WTC11 (cell line): Measurements from ENCODE around the gene TTYH1. TPM values are rescaled to one million over a fixed set of nuclear protein-coding genes. Genes with fewer than 3 reads are reported as not detected.

Source experiments
- ATAC-seq: fragments of 200-7000 bp; cut with Tn5 transposase; 2 replicates; pipeline ENCODE4 v1.10.0; 2021; ENCODE audit warnings: mild to moderate bottlenecking, moderate library complexity
- CTCF ChIA-PET: fragments of 300-600 bp; sonication (Branson Sonifier 250); formaldehyde crosslinking; loops from one replicate; lab custom pipeline; 2021; ENCODE audit warnings: antibody characterized with exemption; lab: Charles Lee
- POLR2A ChIA-PET: fragments of 350-600 bp; sonication (Branson Sonifier 250); formaldehyde crosslinking; loops from one replicate; lab custom pipeline; 2021; ENCODE audit warnings: antibody characterized with exemption; lab: Charles Lee
- DNase-seq: peaks from one replicate; pipeline ENCODE4 v3.0.0; 2021; ENCODE audit warnings: low spot score
- H3K27ac Mint-ChIP-seq: 2 replicates; pipeline ENCODE4 v1.8.0; 2021; ENCODE audit warnings: mixed read lengths
- H3K27me3 Mint-ChIP-seq: 2 replicates; pipeline ENCODE4 v1.8.0; 2021; ENCODE audit warnings: low read depth, mild to moderate bottlenecking, moderate library complexity, mixed read lengths
- H3K36me3 Mint-ChIP-seq: 2 replicates; pipeline ENCODE4 v1.8.0; 2021; ENCODE audit warnings: mixed read lengths
- H3K4me1 Mint-ChIP-seq: 2 replicates; pipeline ENCODE4 v1.8.0; 2022; ENCODE audit warnings: mixed read lengths
- H3K4me3 Mint-ChIP-seq: 2 replicates; pipeline ENCODE4 v1.8.0; 2021; ENCODE audit warnings: mild to moderate bottlenecking, moderate library complexity, mixed read lengths
- H3K9me3 Mint-ChIP-seq: 2 replicates; pipeline ENCODE4 v1.8.0; 2021; ENCODE audit warnings: mixed read lengths
- ELF4 ChIP-seq: sonication (generic); formaldehyde crosslinking; IDR thresholded peaks from 2 replicates; pipeline ENCODE4 v1.8.1; 2022; ENCODE audit warnings: low read depth, mild to moderate bottlenecking, moderate library complexity, missing genetic modification reagents
- ETV6 ChIP-seq: sonication (generic); formaldehyde crosslinking; IDR thresholded peaks from 2 replicates; pipeline ENCODE4 v1.8.1; 2022; ENCODE audit warnings: mild to moderate bottlenecking, missing genetic modification reagents
- NFE2L1 ChIP-seq: sonication (generic); formaldehyde crosslinking; IDR thresholded peaks from 2 replicates; pipeline ENCODE4 v1.8.1; 2023; ENCODE audit warnings: missing genetic modification reagents
- NR1H2 ChIP-seq: sonication (generic); formaldehyde crosslinking; IDR thresholded peaks from 2 replicates; pipeline ENCODE4 v1.9.0; 2021; ENCODE audit warnings: mild to moderate bottlenecking, moderate library complexity, missing genetic modification reagents
- OVOL2 ChIP-seq: fragments of 250-450 bp; sonication (Bioruptor Pico); IDR thresholded peaks from 2 replicates; pipeline ENCODE4 v1.9.0; 2021; ENCODE audit warnings: mild to moderate bottlenecking, borderline replicate concordance
- PRRX2 ChIP-seq: fragments of 250-450 bp; sonication (Bioruptor Pico); IDR thresholded peaks from 2 replicates; pipeline ENCODE4 v1.8.0; 2021; ENCODE audit warnings: mild to moderate bottlenecking
- SP1 ChIP-seq: sonication (generic); formaldehyde crosslinking; conservative IDR thresholded peaks from 2 replicates; pipeline ENCODE4 v1.8.1; 2022; ENCODE audit warnings: missing genetic modification reagents
- ZBTB21 ChIP-seq: sonication (generic); formaldehyde crosslinking; IDR thresholded peaks from 2 replicates; pipeline ENCODE4 v1.8.1; 2023; ENCODE audit warnings: mild to moderate bottlenecking, missing genetic modification reagents, borderline replicate concordance
- ZNF138 ChIP-seq: sonication (generic); formaldehyde crosslinking; conservative IDR thresholded peaks from 2 replicates; pipeline ENCODE4 v1.8.1; 2022; ENCODE audit warnings: mild to moderate bottlenecking, moderate library complexity, missing genetic modification reagents
- ZNF416 ChIP-seq: fragments of 250-450 bp; sonication (Bioruptor Pico); IDR thresholded peaks from 2 replicates; pipeline ENCODE4 v1.9.0; 2021; ENCODE audit warnings: mild to moderate bottlenecking, inconsistent platforms
- ZNF423 ChIP-seq: fragments of 250-450 bp; sonication (Bioruptor Pico); IDR thresholded peaks from 2 replicates; pipeline ENCODE4 v2.1.2; 2022; ENCODE audit warnings: mild to moderate bottlenecking, moderate library complexity
- total RNA-seq: library from RNA; stranded (reverse); gene quantifications from 3 replicates; pipeline ENCODE4 v1.2.3, GENCODE V29; 2021
- TF ChIP-seq, protein P1 (sequence below): fragments of 250-450 bp; sonication (Bioruptor Pico); IDR thresholded peaks from 2 replicates; pipeline ENCODE4 v1.9.0; 2021; ENCODE audit warnings: moderate library complexity, mild to moderate bottlenecking, inconsistent platforms, borderline replicate concordance
- TF ChIP-seq, protein P2 (sequence below): sonication (generic); formaldehyde crosslinking; IDR thresholded peaks from 2 replicates; pipeline ENCODE4 v1.8.1; 2023; ENCODE audit warnings: mild to moderate bottlenecking, moderate library complexity, missing genetic modification reagents
- TF ChIP-seq, protein P3 (sequence below): sonication (generic); formaldehyde crosslinking; IDR thresholded peaks from 2 replicates; pipeline ENCODE4 v1.8.1; 2022; ENCODE audit warnings: low read depth, missing genetic modification reagents, borderline replicate concordance
- TF ChIP-seq, protein P4 (sequence below): sonication (generic); formaldehyde crosslinking; IDR thresholded peaks from 2 replicates; pipeline ENCODE4 v1.8.1; 2023; ENCODE audit warnings: mild to moderate bottlenecking, missing genetic modification reagents, moderate library complexity
- TF ChIP-seq, protein P5 (sequence below): sonication (generic); formaldehyde crosslinking; IDR thresholded peaks from 2 replicates; pipeline ENCODE4 v1.8.0; 2022; ENCODE audit warnings: mild to moderate bottlenecking, missing genetic modification reagents
- TF ChIP-seq, protein P6 (sequence below): fragments of 250-450 bp; sonication (Bioruptor Pico); IDR thresholded peaks from 2 replicates; pipeline ENCODE4 v1.9.0; 2021; ENCODE audit warnings: mild to moderate bottlenecking, borderline replicate concordance
- TF ChIP-seq, protein P7 (sequence below): fragments of 200-600 bp; IDR thresholded peaks from 2 replicates; pipeline ENCODE4 v1.8.0; 2022; ENCODE audit warnings: antibody characterized with exemption
- TF ChIP-seq, protein P8 (sequence below): sonication (generic); formaldehyde crosslinking; IDR thresholded peaks from 2 replicates; pipeline ENCODE4 v1.8.0; 2023; ENCODE audit warnings: mild to moderate bottlenecking, missing genetic modification reagents

Gene TTYH1
- total RNA-seq, 1 experiment from 2014 or later = 37.1 TPM

DNA sequence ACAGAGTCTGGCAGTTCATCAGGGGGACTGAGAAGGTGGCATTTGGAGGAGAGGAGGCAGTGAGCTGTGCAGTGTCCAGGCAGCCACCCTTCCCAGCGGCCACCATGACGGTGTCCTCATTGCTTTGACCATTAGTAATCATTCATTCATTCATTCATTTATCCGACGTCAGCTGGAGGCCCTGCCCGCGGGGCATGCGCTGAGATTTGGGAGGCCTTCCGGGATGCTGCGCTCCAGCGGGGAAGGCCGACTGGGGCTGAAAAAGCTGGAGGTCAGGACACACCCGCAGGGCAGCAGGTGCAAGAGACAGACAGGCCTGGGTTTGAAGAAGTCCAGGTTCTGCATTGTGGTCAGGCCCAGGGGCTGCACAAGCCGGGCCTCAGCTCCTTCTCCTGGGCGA lies 8.9 kb downstream of the TTYH1 start:
- ChIA-PET POLR2A (interaction anchor here (1.3 kb wide), 1 partner anchor 8 kb away, joined by 4 read pairs; no protein-coding TSS in a partner anchor), CTCF (interaction anchor here (1.8 to 1.9 kb wide), 2 partner anchors 15 to 158 kb away, joined by 5 to 6 read pairs; no protein-coding TSS in a partner anchor)
- ATAC-seq (no peak), DNase-seq (no peak)
- Mint-ChIP-seq H3K4me1 (peaks cover 29% of the 10 kb centered on the region), H3K27ac (no peak overlapping the region), H3K36me3 (peaks cover 12% of the 10 kb centered on the region), H3K4me3 (no peak overlapping the region), H3K27me3 (peaks cover 27% of the 10 kb centered on the region), H3K9me3 (no peaks in the 10 kb centered on the region)
- TF ChIP-seq NFE2L1 (CRISPR knock-in tag) (no peak), SP1 (CRISPR knock-in tag) (no peak), OVOL2 (CRISPR knock-in tag) (no peak), ELF4 (CRISPR knock-in tag) (no peak), ZNF416 (CRISPR knock-in tag) (no peak), PRRX2 (no peak)
- TF ChIP-seq, protein P1, sequence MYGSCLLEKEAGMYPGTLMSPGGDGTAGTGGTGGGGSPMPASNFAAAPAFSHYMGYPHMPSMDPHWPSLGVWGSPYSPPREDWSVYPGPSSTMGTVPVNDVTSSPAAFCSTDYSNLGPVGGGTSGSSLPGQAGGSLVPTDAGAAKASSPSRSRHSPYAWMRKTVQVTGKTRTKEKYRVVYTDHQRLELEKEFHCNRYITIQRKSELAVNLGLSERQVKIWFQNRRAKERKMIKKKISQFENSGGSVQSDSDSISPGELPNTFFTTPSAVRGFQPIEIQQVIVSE (CRISPR knock-in tag) = no peak
- TF ChIP-seq, protein P2, sequence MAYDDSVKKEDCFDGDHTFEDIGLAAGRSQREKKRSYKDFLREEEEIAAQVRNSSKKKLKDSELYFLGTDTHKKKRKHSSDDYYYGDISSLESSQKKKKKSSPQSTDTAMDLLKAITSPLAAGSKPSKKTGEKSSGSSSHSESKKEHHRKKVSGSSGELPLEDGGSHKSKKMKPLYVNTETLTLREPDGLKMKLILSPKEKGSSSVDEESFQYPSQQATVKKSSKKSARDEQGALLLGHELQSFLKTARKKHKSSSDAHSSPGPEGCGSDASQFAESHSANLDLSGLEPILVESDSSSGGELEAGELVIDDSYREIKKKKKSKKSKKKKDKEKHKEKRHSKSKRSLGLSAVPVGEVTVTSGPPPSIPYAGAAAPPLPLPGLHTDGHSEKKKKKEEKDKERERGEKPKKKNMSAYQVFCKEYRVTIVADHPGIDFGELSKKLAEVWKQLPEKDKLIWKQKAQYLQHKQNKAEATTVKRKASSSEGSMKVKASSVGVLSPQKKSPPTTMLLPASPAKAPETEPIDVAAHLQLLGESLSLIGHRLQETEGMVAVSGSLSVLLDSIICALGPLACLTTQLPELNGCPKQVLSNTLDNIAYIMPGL (CRISPR knock-in tag) = no peak
- TF ChIP-seq, protein P3, sequence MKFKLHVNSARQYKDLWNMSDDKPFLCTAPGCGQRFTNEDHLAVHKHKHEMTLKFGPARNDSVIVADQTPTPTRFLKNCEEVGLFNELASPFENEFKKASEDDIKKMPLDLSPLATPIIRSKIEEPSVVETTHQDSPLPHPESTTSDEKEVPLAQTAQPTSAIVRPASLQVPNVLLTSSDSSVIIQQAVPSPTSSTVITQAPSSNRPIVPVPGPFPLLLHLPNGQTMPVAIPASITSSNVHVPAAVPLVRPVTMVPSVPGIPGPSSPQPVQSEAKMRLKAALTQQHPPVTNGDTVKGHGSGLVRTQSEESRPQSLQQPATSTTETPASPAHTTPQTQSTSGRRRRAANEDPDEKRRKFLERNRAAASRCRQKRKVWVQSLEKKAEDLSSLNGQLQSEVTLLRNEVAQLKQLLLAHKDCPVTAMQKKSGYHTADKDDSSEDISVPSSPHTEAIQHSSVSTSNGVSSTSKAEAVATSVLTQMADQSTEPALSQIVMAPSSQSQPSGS (CRISPR knock-in tag) = no peak
- TF ChIP-seq, protein P4, sequence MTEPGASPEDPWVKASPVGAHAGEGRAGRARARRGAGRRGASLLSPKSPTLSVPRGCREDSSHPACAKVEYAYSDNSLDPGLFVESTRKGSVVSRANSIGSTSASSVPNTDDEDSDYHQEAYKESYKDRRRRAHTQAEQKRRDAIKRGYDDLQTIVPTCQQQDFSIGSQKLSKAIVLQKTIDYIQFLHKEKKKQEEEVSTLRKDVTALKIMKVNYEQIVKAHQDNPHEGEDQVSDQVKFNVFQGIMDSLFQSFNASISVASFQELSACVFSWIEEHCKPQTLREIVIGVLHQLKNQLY (CRISPR knock-in tag) = no peak
- TF ChIP-seq, protein P5, sequence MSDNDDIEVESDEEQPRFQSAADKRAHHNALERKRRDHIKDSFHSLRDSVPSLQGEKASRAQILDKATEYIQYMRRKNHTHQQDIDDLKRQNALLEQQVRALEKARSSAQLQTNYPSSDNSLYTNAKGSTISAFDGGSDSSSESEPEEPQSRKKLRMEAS (CRISPR knock-in tag) = no peak

DNA sequence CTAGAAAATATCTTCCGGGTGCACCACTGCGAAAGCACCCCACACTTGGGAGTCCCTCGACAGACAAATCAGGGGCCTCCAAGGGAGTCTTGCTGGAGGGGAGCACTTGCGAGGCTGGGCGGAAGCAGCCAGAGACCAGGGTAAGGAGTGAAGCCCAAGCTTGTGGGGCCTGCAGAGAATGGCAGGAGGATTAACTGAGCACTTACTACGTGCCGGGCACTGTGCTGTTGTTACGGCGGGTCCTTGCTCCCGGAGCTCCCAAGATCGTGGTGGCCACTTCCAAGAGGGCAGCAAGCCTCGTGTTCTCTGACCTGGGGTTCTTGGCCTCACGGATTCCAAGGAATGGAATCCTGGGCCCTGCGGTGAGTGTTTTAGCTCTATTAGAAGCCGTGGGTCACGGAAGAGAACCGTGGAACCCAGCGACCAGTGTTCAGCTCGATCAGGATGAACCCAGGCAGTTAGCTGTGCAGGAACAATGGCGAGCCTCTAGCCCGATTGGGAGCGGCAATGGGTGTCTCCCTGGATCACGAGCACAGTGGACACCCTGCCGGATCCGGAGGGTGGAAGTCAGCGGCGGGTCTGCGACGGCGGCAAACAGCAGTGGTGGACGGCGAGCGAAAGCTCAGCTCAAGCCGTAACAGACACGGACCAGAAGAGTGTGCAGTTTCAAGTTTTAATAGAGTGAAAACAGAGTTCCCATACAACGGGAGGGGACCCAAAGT lies 9.6 kb downstream of the TTYH1 start:
- DNase-seq (no peak), ATAC-seq (no peak)
- Mint-ChIP-seq H3K4me3 (no peak overlapping the region), H3K27ac (no peak overlapping the region), H3K36me3 (peaks cover 12% of the 10 kb centered on the region), H3K27me3 (peaks cover 30% of the 10 kb centered on the region), H3K9me3 (no peaks in the 10 kb centered on the region), H3K4me1 (peaks cover 25% of the 10 kb centered on the region)
- POLR2A ChIA-PET = interaction anchor here (1.3 kb wide), 1 partner anchor 8 kb away, joined by 4 read pairs; no protein-coding TSS in a partner anchor
- CTCF ChIA-PET = interaction anchor here (1.1 to 1.9 kb wide), 3 partner anchors 14 to 158 kb away, joined by 4 to 6 read pairs (median 5); no protein-coding TSS in a partner anchor
- TF ChIP-seq ZBTB21 (CRISPR knock-in tag) (no peak), ETV6 (CRISPR knock-in tag) (no peak), ZNF138 (CRISPR knock-in tag) (no peak), NR1H2 (no peak), ZNF423 (no peak)
- TF ChIP-seq, protein P6, sequence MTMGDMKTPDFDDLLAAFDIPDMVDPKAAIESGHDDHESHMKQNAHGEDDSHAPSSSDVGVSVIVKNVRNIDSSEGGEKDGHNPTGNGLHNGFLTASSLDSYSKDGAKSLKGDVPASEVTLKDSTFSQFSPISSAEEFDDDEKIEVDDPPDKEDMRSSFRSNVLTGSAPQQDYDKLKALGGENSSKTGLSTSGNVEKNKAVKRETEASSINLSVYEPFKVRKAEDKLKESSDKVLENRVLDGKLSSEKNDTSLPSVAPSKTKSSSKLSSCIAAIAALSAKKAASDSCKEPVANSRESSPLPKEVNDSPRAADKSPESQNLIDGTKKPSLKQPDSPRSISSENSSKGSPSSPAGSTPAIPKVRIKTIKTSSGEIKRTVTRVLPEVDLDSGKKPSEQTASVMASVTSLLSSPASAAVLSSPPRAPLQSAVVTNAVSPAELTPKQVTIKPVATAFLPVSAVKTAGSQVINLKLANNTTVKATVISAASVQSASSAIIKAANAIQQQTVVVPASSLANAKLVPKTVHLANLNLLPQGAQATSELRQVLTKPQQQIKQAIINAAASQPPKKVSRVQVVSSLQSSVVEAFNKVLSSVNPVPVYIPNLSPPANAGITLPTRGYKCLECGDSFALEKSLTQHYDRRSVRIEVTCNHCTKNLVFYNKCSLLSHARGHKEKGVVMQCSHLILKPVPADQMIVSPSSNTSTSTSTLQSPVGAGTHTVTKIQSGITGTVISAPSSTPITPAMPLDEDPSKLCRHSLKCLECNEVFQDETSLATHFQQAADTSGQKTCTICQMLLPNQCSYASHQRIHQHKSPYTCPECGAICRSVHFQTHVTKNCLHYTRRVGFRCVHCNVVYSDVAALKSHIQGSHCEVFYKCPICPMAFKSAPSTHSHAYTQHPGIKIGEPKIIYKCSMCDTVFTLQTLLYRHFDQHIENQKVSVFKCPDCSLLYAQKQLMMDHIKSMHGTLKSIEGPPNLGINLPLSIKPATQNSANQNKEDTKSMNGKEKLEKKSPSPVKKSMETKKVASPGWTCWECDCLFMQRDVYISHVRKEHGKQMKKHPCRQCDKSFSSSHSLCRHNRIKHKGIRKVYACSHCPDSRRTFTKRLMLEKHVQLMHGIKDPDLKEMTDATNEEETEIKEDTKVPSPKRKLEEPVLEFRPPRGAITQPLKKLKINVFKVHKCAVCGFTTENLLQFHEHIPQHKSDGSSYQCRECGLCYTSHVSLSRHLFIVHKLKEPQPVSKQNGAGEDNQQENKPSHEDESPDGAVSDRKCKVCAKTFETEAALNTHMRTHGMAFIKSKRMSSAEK (CRISPR knock-in tag) = no peak
- TF ChIP-seq, protein P7, sequence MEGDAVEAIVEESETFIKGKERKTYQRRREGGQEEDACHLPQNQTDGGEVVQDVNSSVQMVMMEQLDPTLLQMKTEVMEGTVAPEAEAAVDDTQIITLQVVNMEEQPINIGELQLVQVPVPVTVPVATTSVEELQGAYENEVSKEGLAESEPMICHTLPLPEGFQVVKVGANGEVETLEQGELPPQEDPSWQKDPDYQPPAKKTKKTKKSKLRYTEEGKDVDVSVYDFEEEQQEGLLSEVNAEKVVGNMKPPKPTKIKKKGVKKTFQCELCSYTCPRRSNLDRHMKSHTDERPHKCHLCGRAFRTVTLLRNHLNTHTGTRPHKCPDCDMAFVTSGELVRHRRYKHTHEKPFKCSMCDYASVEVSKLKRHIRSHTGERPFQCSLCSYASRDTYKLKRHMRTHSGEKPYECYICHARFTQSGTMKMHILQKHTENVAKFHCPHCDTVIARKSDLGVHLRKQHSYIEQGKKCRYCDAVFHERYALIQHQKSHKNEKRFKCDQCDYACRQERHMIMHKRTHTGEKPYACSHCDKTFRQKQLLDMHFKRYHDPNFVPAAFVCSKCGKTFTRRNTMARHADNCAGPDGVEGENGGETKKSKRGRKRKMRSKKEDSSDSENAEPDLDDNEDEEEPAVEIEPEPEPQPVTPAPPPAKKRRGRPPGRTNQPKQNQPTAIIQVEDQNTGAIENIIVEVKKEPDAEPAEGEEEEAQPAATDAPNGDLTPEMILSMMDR = no peak
- TF ChIP-seq, protein P5 (CRISPR knock-in tag) = no peak
- TF ChIP-seq, protein P8, sequence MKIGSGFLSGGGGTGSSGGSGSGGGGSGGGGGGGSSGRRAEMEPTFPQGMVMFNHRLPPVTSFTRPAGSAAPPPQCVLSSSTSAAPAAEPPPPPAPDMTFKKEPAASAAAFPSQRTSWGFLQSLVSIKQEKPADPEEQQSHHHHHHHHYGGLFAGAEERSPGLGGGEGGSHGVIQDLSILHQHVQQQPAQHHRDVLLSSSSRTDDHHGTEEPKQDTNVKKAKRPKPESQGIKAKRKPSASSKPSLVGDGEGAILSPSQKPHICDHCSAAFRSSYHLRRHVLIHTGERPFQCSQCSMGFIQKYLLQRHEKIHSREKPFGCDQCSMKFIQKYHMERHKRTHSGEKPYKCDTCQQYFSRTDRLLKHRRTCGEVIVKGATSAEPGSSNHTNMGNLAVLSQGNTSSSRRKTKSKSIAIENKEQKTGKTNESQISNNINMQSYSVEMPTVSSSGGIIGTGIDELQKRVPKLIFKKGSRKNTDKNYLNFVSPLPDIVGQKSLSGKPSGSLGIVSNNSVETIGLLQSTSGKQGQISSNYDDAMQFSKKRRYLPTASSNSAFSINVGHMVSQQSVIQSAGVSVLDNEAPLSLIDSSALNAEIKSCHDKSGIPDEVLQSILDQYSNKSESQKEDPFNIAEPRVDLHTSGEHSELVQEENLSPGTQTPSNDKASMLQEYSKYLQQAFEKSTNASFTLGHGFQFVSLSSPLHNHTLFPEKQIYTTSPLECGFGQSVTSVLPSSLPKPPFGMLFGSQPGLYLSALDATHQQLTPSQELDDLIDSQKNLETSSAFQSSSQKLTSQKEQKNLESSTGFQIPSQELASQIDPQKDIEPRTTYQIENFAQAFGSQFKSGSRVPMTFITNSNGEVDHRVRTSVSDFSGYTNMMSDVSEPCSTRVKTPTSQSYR (CRISPR knock-in tag) = no peak
